Loucy (cell line): ENCODE data around the gene EDEM2.
"Not testable (repeated sequence)": the region's sequence is repeated elsewhere in the genome, so short reads cannot be mapped to it uniquely, and the experiment has no call there.

Experiments used
- CTCF ChIP-seq: fragments of 200-600 bp; sonication (generic); conservative IDR thresholded peaks from 2 replicates; pipeline ENCODE4 v1.5.1; 2014; ENCODE audit warnings: mild to moderate bottlenecking, antibody characterized with exemption, low read length
- EZH2phosphoT487 ChIP-seq: fragments of 200-600 bp; IDR thresholded peaks from 2 replicates; pipeline ENCODE4 v1.6.1; 2018; ENCODE audit warnings: antibody characterized with exemption, mild to moderate bottlenecking, moderate library complexity, borderline replicate concordance

GRCh38 chr20:35168701-35169409, 21.7 kb upstream of the EDEM2 start:
- not testable (repeated sequence) for TF ChIP-seq EZH2phosphoT487, CTCF
